Calu3 (cell line): Measurements from ENCODE around the gene IL17RB. TPM values are rescaled to one million over a fixed set of nuclear protein-coding genes. Genes with fewer than 3 reads are reported as not detected.

Experiments
- BruUV-seq: library from RNA; stranded (reverse); fragments of 400-500 nt; replicated peaks from 2 replicates; lab custom pipeline; 2021; lab: Mats Ljungman, UMichigan
- CTCF ChIA-PET: fragments of 300-600 bp; sonication (Branson Sonifier 250); formaldehyde crosslinking; loops from one replicate; lab custom pipeline; 2022; ENCODE audit warnings: antibody characterized with exemption; lab: Charles Lee
- DNase-seq: peaks from one replicate; pipeline ENCODE4 v3.0.0; 2022
- H3K27ac Mint-ChIP-seq: one replicate; pipeline ENCODE4 v1.8.0; 2022; ENCODE audit warnings: mixed read lengths; ENCODE audit not compliant: unreplicated experiment
- H3K27me3 Mint-ChIP-seq: one replicate; pipeline ENCODE4 v1.8.0; 2022; ENCODE audit warnings: mixed read lengths; ENCODE audit not compliant: unreplicated experiment
- H3K36me3 Mint-ChIP-seq: one replicate; pipeline ENCODE4 v1.8.0; 2022; ENCODE audit warnings: mild to moderate bottlenecking, moderate library complexity, mixed read lengths; ENCODE audit not compliant: insufficient read depth, unreplicated experiment
- H3K4me1 Mint-ChIP-seq: one replicate; pipeline ENCODE4 v1.8.0; 2022; ENCODE audit warnings: mild to moderate bottlenecking, low read depth, mixed read lengths; ENCODE audit not compliant: unreplicated experiment
- H3K4me3 Mint-ChIP-seq: one replicate; pipeline ENCODE4 v1.8.0; 2022; ENCODE audit warnings: mild to moderate bottlenecking, low read depth, moderate library complexity, mixed read lengths; ENCODE audit not compliant: unreplicated experiment
- H3K9me3 Mint-ChIP-seq: one replicate; pipeline ENCODE4 v1.8.0; 2022; ENCODE audit warnings: low read depth, mixed read lengths; ENCODE audit not compliant: unreplicated experiment
- intact Hi-C: fragments of 100-400 bp; cut with micrococcal nuclease; formaldehyde crosslinking; loops from one replicate; pipeline ENCODE4 v1.10.0; 2022; ENCODE audit not compliant: unreplicated experiment
- total RNA-seq: library from RNA; stranded (reverse); gene quantifications from 2 replicates; pipeline ENCODE4 v1.2.3, GENCODE V29; 2022
- TF ChIP-seq, protein P1 (sequence below): fragments of 200-600 bp; IDR thresholded peaks from one replicate; pipeline ENCODE4 v1.8.0; 2022; ENCODE audit warnings: antibody characterized with exemption; ENCODE audit not compliant: unreplicated experiment

IL17RB gene
- total RNA-seq, 1 experiment from 2014 or later: 21.9 TPM

DNA sequence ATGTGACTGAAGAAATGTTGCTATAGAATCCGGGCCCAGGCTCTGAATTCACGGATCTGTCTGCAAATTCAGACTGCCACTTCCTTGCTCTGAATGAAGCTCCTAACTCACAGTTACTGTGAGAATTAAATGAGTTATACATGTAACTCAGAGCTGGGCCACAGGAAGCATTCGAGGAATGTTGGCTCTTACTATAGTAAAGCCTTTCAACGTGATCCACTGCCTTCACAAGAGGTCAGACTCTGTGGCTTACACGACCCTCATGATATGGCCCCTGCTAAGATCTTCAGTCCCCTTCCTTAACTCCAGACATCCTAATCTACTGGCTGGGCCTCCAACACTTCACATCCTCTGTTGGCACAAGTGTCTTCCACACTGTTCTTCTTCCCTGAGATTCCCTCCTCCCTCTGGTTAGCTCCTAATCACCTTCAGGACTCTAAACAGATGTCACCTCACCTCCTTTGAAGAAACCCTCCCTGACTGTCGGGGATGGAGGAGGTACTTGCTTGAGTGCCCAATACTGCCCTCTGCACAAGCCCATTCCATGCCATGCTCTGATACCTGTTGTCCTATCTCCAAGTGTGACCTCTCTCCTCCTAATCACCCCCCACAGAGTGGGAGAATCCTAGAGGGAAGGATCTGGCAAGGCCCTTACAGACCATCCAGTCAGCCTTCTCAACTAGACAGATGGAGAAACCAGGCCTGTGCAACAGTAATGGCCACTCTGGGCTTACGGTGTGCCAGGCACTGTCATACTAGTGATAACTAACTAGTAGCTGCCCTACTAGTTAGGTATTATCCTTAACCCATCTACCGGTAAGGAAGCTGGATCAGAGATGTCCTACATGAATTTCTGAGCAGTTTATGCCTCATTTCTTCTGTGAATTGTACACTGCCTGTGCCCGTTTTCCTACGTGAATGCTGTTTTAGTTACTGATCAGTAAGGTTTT is 34.3 kb downstream of the IL17RB start:
- CTCF ChIA-PET: no interaction called here
- no TSS peak for BruUV-seq
- Mint-ChIP-seq H3K4me1 (peaks cover 24% of the 10 kb centered on the region), H3K36me3 (peaks cover 52% of the 10 kb centered on the region), H3K9me3 (no peaks in the 10 kb centered on the region), H3K27me3 (no peaks in the 10 kb centered on the region), H3K27ac (peak overlapping the region; percentile 62), H3K4me3 (peak overlapping the region; percentile 87)
- no peak for DNase-seq
- intact Hi-C loops: no loop called here
- TF ChIP-seq, protein P1, sequence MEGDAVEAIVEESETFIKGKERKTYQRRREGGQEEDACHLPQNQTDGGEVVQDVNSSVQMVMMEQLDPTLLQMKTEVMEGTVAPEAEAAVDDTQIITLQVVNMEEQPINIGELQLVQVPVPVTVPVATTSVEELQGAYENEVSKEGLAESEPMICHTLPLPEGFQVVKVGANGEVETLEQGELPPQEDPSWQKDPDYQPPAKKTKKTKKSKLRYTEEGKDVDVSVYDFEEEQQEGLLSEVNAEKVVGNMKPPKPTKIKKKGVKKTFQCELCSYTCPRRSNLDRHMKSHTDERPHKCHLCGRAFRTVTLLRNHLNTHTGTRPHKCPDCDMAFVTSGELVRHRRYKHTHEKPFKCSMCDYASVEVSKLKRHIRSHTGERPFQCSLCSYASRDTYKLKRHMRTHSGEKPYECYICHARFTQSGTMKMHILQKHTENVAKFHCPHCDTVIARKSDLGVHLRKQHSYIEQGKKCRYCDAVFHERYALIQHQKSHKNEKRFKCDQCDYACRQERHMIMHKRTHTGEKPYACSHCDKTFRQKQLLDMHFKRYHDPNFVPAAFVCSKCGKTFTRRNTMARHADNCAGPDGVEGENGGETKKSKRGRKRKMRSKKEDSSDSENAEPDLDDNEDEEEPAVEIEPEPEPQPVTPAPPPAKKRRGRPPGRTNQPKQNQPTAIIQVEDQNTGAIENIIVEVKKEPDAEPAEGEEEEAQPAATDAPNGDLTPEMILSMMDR: no peak

DNA sequence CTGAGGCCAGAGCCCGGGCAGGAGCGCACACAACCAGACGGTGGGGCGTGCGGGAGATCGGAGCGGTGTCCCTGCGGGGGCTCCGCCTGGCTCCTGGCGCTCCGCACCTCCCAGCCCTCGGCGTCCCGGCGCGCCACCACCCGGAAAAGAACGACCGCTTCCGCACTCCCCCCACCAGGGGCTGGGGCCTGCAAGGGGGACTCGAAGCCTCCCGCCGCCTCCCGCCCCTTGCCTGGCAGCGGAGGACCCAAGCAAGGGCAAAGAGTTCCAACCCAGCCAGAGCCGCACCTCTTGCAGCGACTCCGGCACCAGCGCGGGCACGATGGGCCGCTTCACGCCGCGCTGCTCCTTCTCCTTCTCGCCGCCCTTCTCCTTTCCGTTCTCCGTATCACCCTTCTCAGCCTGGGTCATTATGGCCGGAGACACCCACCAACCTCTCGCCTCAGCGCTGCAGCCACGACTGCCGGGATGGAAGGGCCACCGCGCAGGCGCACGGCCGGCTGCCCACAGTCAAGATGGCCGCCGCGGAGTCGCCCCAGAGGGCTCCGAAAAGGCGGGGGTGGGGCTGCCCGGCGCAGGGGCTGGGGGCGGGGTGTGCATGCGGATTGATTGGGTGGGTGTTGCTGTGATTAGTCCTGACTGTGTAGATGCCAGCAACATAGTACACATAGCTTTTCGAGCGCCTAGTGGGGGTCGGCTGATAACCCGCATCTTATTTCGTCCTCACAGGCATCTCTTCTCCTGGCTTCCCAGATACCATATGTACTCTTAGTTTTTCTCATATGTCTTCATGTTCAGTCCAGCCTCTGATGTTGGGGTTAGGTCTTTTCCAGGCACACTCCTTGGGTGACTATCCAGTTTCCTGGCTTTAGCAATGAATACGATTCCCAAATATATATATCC is 35.6 kb downstream of the IL17RB start, which contains the start of gene ACTR8:
Gene ACTR8, minus strand, starts transcription at position 462 of the 903 bp plus-strand sequence. Its CDS starts 51 bp downstream, at position 411.
- no TSS peak for BruUV-seq
- TF ChIP-seq, protein P1: no peak
- intact Hi-C loops: no loop called here

DNA sequence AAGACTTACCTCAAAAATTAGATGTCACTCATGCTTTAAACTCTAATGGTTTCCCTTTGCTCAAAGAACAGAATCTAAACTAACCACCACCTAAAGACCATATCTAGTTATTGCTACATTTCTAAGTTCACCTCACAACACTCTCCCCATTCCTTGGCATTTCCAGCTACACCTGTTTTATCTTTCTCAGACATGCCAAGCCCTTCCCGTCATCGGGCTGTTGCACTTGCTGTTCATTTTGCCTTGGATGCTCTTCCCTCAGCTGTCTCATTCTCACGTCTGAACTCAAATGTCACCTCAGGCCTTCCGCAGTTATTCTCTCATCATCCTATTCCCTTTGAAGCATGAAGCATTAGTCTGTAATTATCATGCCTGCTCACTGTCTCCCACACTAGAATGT is 36.6 kb downstream of the IL17RB start:
- peak overlapping the region; percentile 85 for H3K27ac Mint-ChIP-seq
- no peaks in the 10 kb centered on the region for H3K27me3 Mint-ChIP-seq
- H3K36me3 Mint-ChIP-seq: peaks cover 48% of the 10 kb centered on the region
- DNase-seq: no peak
- CTCF ChIA-PET: no interaction called here
- H3K4me3 Mint-ChIP-seq: peak overlapping the region; percentile 87
- TF ChIP-seq, protein P1: no peak
- H3K9me3 Mint-ChIP-seq: no peaks in the 10 kb centered on the region
- H3K4me1 Mint-ChIP-seq: peaks cover 24% of the 10 kb centered on the region
- no TSS peak for BruUV-seq
- intact Hi-C loops: no loop called here

More for the DNA sequence above, 35.6 kb downstream of the IL17RB start, which contains the start of gene ACTR8:
- peaks cover 42% of the 10 kb centered on the region for H3K36me3 Mint-ChIP-seq
- H3K4me1 Mint-ChIP-seq: peaks cover 24% of the 10 kb centered on the region
- CTCF ChIA-PET: no interaction called here
- peak; percentile 86 for DNase-seq
- H3K9me3 Mint-ChIP-seq: no peaks in the 10 kb centered on the region
- H3K27ac Mint-ChIP-seq: peak within 1 kb of the TSS; percentile 85
- peak within 1 kb of the TSS; percentile 87 for H3K4me3 Mint-ChIP-seq
- no peaks in the 10 kb centered on the region for H3K27me3 Mint-ChIP-seq

DNA sequence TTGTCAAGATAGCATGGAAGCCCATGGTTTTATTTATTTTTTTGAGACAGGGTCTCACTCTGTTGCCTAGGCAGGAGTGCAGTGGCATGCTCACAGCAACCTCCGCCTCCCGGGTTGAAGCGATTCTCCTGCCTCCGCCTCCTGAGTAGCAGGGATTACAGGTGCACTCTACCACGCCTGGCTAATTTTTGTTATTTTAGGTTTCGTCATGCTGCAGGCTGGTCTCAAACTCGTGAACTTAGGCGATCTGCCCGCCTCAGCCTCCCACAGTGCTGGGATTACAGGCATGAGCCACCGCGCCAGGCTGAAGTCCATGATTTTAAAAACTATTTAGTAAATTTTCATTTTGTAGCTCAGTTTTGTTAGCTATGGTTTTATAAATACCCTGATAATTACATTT is 38.3 kb downstream of the IL17RB start:
- CTCF ChIA-PET: no interaction called here
- BruUV-seq: no TSS peak
- TF ChIP-seq, protein P1: no peak
- H3K4me3 Mint-ChIP-seq: no peak overlapping the region
- DNase-seq: no peak
- H3K9me3 Mint-ChIP-seq: no peaks in the 10 kb centered on the region
- peaks cover 32% of the 10 kb centered on the region for H3K4me1 Mint-ChIP-seq
- no peak overlapping the region for H3K27ac Mint-ChIP-seq
- no peaks in the 10 kb centered on the region for H3K27me3 Mint-ChIP-seq
- peaks cover 44% of the 10 kb centered on the region for H3K36me3 Mint-ChIP-seq
- intact Hi-C loops: no loop called here
